Measurements from ENCODE around the gene CMIP.

The CMIP gene

GRCh38 chr16:81558444-81559175, 114.0 kb downstream of the CMIP start:
- Histone ChIP-seq H3K9me3 (ENCODE audit: control insufficient read depth, insufficient read depth, low read length) (no peaks in the 10 kb centered on the region), H3K27me3 (ENCODE audit: control insufficient read depth, insufficient read depth, low read length) (no peaks in the 10 kb centered on the region), H3K36me3 (ENCODE audit: control insufficient read depth, insufficient read depth, low read length) (0 out of 2 replicates have a peak, but pooled peaks cover 3% of the 10 kb centered on the region), H3K4me3 (ENCODE audit: low read depth, low read length) (no peak overlapping the region), H3K4me1 (ENCODE audit: control insufficient read depth, insufficient read depth, low read length) (no peaks in the 10 kb centered on the region), H3K9ac (ENCODE audit: low read depth, low read length) (no peak overlapping the region), H3K27ac (ENCODE audit: low read depth, low read length) (peak overlapping the region; percentile 51)

GRCh38 chr16:81560979-81561657, 116.5 kb downstream of the CMIP start:
- Histone ChIP-seq H3K27me3 (ENCODE audit: control insufficient read depth, insufficient read depth, low read length) (no peaks in the 10 kb centered on the region), H3K9ac (ENCODE audit: low read depth, low read length) (no peak overlapping the region), H3K4me1 (ENCODE audit: control insufficient read depth, insufficient read depth, low read length) (no peaks in the 10 kb centered on the region), H3K36me3 (ENCODE audit: control insufficient read depth, insufficient read depth, low read length) (0 out of 2 replicates have a peak, but pooled peaks cover 3% of the 10 kb centered on the region), H3K4me3 (ENCODE audit: low read depth, low read length) (no peak overlapping the region), H3K9me3 (ENCODE audit: control insufficient read depth, insufficient read depth, low read length) (no peaks in the 10 kb centered on the region), H3K27ac (ENCODE audit: low read depth, low read length) (no peak overlapping the region)

GRCh38 chr16:81562174-81562849, 117.7 kb downstream of the CMIP start:
- Histone ChIP-seq H3K4me1 (ENCODE audit: control insufficient read depth, insufficient read depth, low read length) (no peaks in the 10 kb centered on the region), H3K36me3 (ENCODE audit: control insufficient read depth, insufficient read depth, low read length) (0 out of 2 replicates have a peak, but pooled peaks cover 3% of the 10 kb centered on the region), H3K4me3 (ENCODE audit: low read depth, low read length) (no peak overlapping the region), H3K9ac (ENCODE audit: low read depth, low read length) (no peak overlapping the region), H3K27me3 (ENCODE audit: control insufficient read depth, insufficient read depth, low read length) (no peaks in the 10 kb centered on the region), H3K27ac (ENCODE audit: low read depth, low read length) (no peak overlapping the region), H3K9me3 (ENCODE audit: control insufficient read depth, insufficient read depth, low read length) (no peaks in the 10 kb centered on the region)

GRCh38 chr16:81562926-81563325, 118.3 kb downstream of the CMIP start:
- Histone ChIP-seq H3K4me3 (ENCODE audit: low read depth, low read length) (no peak overlapping the region), H3K9ac (ENCODE audit: low read depth, low read length) (no peak overlapping the region), H3K4me1 (ENCODE audit: control insufficient read depth, insufficient read depth, low read length) (no peaks in the 10 kb centered on the region), H3K9me3 (ENCODE audit: control insufficient read depth, insufficient read depth, low read length) (no peaks in the 10 kb centered on the region), H3K27me3 (ENCODE audit: control insufficient read depth, insufficient read depth, low read length) (no peaks in the 10 kb centered on the region), H3K27ac (ENCODE audit: low read depth, low read length) (no peak overlapping the region), H3K36me3 (ENCODE audit: control insufficient read depth, insufficient read depth, low read length) (0 out of 2 replicates have a peak, but pooled peaks cover 3% of the 10 kb centered on the region)

- H3K36me3 ChIP-seq (ENCODE audit: control insufficient read depth, insufficient read depth, low read length): no peaks in the 10 kb centered on the region
Observed at GRCh38 chr16:81564421-81564911, 119.9 kb downstream of the CMIP start.

GRCh38 chr16:81565321-81566028, 120.9 kb downstream of the CMIP start:
- no peak overlapping the region for H3K27ac ChIP-seq (ENCODE audit: low read depth, low read length)
- peaks cover 13% of the 10 kb centered on the region; the same call in 1 of the 2 replicates for H3K4me1 ChIP-seq (ENCODE audit: control insufficient read depth, insufficient read depth, low read length)
- no peak overlapping the region for H3K4me3 ChIP-seq (ENCODE audit: low read depth, low read length)
- H3K9me3 ChIP-seq (ENCODE audit: control insufficient read depth, insufficient read depth, low read length): no peaks in the 10 kb centered on the region
- no peaks in the 10 kb centered on the region for H3K36me3 ChIP-seq (ENCODE audit: control insufficient read depth, insufficient read depth, low read length)
- no peak overlapping the region for H3K9ac ChIP-seq (ENCODE audit: low read depth, low read length)
- H3K27me3 ChIP-seq (ENCODE audit: control insufficient read depth, insufficient read depth, low read length): no peaks in the 10 kb centered on the region

More at GRCh38 chr16:81564421-81564911, 119.9 kb downstream of the CMIP start:
- Histone ChIP-seq H3K27ac (ENCODE audit: low read depth, low read length) (no peak overlapping the region), H3K4me3 (ENCODE audit: low read depth, low read length) (no peak overlapping the region), H3K27me3 (ENCODE audit: control insufficient read depth, insufficient read depth, low read length) (no peaks in the 10 kb centered on the region), H3K9ac (ENCODE audit: low read depth, low read length) (no peak overlapping the region), H3K4me1 (ENCODE audit: control insufficient read depth, insufficient read depth, low read length) (0 out of 2 replicates have a peak, but pooled peaks cover 7% of the 10 kb centered on the region), H3K9me3 (ENCODE audit: control insufficient read depth, insufficient read depth, low read length) (no peaks in the 10 kb centered on the region)

GRCh38 chr16:81566086-81567007, 121.7 kb downstream of the CMIP start:
- no peaks in the 10 kb centered on the region for H3K36me3 ChIP-seq (ENCODE audit: control insufficient read depth, insufficient read depth, low read length)
- H3K9ac ChIP-seq (ENCODE audit: low read depth, low read length): no peak overlapping the region
- H3K27ac ChIP-seq (ENCODE audit: low read depth, low read length): no peak overlapping the region
- H3K27me3 ChIP-seq (ENCODE audit: control insufficient read depth, insufficient read depth, low read length): no peaks in the 10 kb centered on the region
- H3K4me3 ChIP-seq (ENCODE audit: low read depth, low read length): no peak overlapping the region
- H3K9me3 ChIP-seq (ENCODE audit: control insufficient read depth, insufficient read depth, low read length): no peaks in the 10 kb centered on the region
- peaks cover 13% of the 10 kb centered on the region; the same call in 1 of the 2 replicates for H3K4me1 ChIP-seq (ENCODE audit: control insufficient read depth, insufficient read depth, low read length)

GRCh38 chr16:81567087-81567486, 122.5 kb downstream of the CMIP start:
- Histone ChIP-seq H3K36me3 (ENCODE audit: control insufficient read depth, insufficient read depth, low read length) (no peaks in the 10 kb centered on the region), H3K27me3 (ENCODE audit: control insufficient read depth, insufficient read depth, low read length) (no peaks in the 10 kb centered on the region), H3K4me1 (ENCODE audit: control insufficient read depth, insufficient read depth, low read length) (peaks cover 13% of the 10 kb centered on the region; the same call in 1 of the 2 replicates), H3K9ac (ENCODE audit: low read depth, low read length) (no peak overlapping the region), H3K4me3 (ENCODE audit: low read depth, low read length) (no peak overlapping the region), H3K9me3 (ENCODE audit: control insufficient read depth, insufficient read depth, low read length) (no peaks in the 10 kb centered on the region), H3K27ac (ENCODE audit: low read depth, low read length) (no peak overlapping the region)

- Histone ChIP-seq H3K4me3 (ENCODE audit: low read depth, low read length) (no peak overlapping the region), H3K4me1 (ENCODE audit: control insufficient read depth, insufficient read depth, low read length) (peaks cover 13% of the 10 kb centered on the region; the same call in 1 of the 2 replicates), H3K9ac (ENCODE audit: low read depth, low read length) (no peak overlapping the region), H3K36me3 (ENCODE audit: control insufficient read depth, insufficient read depth, low read length) (no peaks in the 10 kb centered on the region), H3K9me3 (ENCODE audit: control insufficient read depth, insufficient read depth, low read length) (no peaks in the 10 kb centered on the region), H3K27me3 (ENCODE audit: control insufficient read depth, insufficient read depth, low read length) (no peaks in the 10 kb centered on the region), H3K27ac (ENCODE audit: low read depth, low read length) (no peak overlapping the region)
Observed at GRCh38 chr16:81567987-81568748, 123.6 kb downstream of the CMIP start.

Data from HUES48 (cell line).